HFFc6 (cell line): ENCODE data around the gene ABHD10. TPM values are rescaled to one million over a fixed set of nuclear protein-coding genes. Genes with fewer than 3 reads are reported as not detected.

Source experiments
- DNase-seq: peaks from one replicate; pipeline ENCODE4 v3.0.0-alpha.2; 2018
- H3K27ac Mint-ChIP-seq: 2 replicates; pipeline ENCODE4 v1.8.0; 2020; ENCODE audit warnings: mild to moderate bottlenecking, mixed read lengths
- H3K27me3 Mint-ChIP-seq: 2 replicates; pipeline ENCODE4 v1.8.0; 2021; ENCODE audit warnings: mild to moderate bottlenecking, moderate library complexity, mixed read lengths; ENCODE audit not compliant: insufficient read depth
- H3K36me3 Mint-ChIP-seq: 2 replicates; pipeline ENCODE4 v1.8.0; 2021; ENCODE audit warnings: low read depth, mixed read lengths
- H3K4me1 Mint-ChIP-seq: 2 replicates; pipeline ENCODE4 v1.8.0; 2020; ENCODE audit warnings: low read depth, mixed read lengths
- H3K4me3 Mint-ChIP-seq: 2 replicates; pipeline ENCODE4 v1.8.0; 2020; ENCODE audit warnings: mild to moderate bottlenecking, moderate library complexity, mixed read lengths
- H3K9me3 Mint-ChIP-seq: 2 replicates; pipeline ENCODE4 v1.8.0; 2020; ENCODE audit warnings: mild to moderate bottlenecking, mixed read lengths
- total RNA-seq, 6 experiments: library from RNA; stranded (reverse); fragmentation: NEBNext Ultra II Directional; extraction: Animal tissue kit (Norgen Biotek cat#: 25700); gene quantifications; 2 replicates in 1 of 6; 3 replicates in 5 of 6; pipeline ENCODE4 v1.2.3, GENCODE V29; 2021
- TF ChIP-seq, protein P1 (sequence below): fragments of 200-600 bp; sonication (generic); IDR thresholded peaks from 2 replicates; pipeline ENCODE4 v1.5.0; 2021; ENCODE audit warnings: antibody characterized with exemption, mild to moderate bottlenecking

ABHD10 gene
- total RNA-seq, 6 experiments from 2014 or later, result 39.5 to 44.5 (median 41.3) TPM

- Mint-ChIP-seq H3K4me1 (peaks cover 13% of the 10 kb centered on the region), H3K27ac (no peak overlapping the region), H3K36me3 (peaks cover 8% of the 10 kb centered on the region; the same call in 1 of the 2 replicates), H3K27me3 (no peaks in the 10 kb centered on the region), H3K9me3 (no peaks in the 10 kb centered on the region), H3K4me3 (no peak overlapping the region)
- DNase-seq, result no peak
- TF ChIP-seq, protein P1, sequence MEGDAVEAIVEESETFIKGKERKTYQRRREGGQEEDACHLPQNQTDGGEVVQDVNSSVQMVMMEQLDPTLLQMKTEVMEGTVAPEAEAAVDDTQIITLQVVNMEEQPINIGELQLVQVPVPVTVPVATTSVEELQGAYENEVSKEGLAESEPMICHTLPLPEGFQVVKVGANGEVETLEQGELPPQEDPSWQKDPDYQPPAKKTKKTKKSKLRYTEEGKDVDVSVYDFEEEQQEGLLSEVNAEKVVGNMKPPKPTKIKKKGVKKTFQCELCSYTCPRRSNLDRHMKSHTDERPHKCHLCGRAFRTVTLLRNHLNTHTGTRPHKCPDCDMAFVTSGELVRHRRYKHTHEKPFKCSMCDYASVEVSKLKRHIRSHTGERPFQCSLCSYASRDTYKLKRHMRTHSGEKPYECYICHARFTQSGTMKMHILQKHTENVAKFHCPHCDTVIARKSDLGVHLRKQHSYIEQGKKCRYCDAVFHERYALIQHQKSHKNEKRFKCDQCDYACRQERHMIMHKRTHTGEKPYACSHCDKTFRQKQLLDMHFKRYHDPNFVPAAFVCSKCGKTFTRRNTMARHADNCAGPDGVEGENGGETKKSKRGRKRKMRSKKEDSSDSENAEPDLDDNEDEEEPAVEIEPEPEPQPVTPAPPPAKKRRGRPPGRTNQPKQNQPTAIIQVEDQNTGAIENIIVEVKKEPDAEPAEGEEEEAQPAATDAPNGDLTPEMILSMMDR, result no peak
These were observed 14.2 kb downstream of the ABHD10 start for GRCh38 chr3:111993038-111993437.

GRCh38 chr3:111998636-111999483, 20.0 kb downstream of the ABHD10 start, which contains the start of gene TAGLN3:
Gene TAGLN3, plus strand, starts transcription at chr3:111998922. Its CDS starts 501 bp downstream, at chr3:111999423.
- H3K9me3 Mint-ChIP-seq, result no peaks in the 10 kb centered on the region
- no peak for DNase-seq
- TF ChIP-seq, protein P1, result no peak
- no peaks in the 10 kb centered on the region; the same call in 1 of the 2 replicates for H3K27me3 Mint-ChIP-seq
- H3K36me3 Mint-ChIP-seq, result no peaks in the 10 kb centered on the region
- H3K4me3 Mint-ChIP-seq, result peak within 1 kb of the TSS; percentile 90
- H3K27ac Mint-ChIP-seq, result no peak within 1 kb of the TSS
- H3K4me1 Mint-ChIP-seq, result peaks cover 57% of the 10 kb centered on the region

GRCh38 chr3:111999484-112000324, 20.9 kb downstream of the ABHD10 start:
- Mint-ChIP-seq H3K4me1 (peaks cover 65% of the 10 kb centered on the region), H3K27ac (no peak overlapping the region), H3K9me3 (no peaks in the 10 kb centered on the region), H3K36me3 (no peaks in the 10 kb centered on the region), H3K4me3 (peak overlapping the region; percentile 90), H3K27me3 (no peaks in the 10 kb centered on the region; the same call in 1 of the 2 replicates)
- no peak for DNase-seq
- TF ChIP-seq, protein P1, result no peak

- peaks cover 70% of the 10 kb centered on the region for H3K4me1 Mint-ChIP-seq
These were observed 21.5 kb downstream of the ABHD10 start for GRCh38 chr3:112000367-112000771.

DNA sequence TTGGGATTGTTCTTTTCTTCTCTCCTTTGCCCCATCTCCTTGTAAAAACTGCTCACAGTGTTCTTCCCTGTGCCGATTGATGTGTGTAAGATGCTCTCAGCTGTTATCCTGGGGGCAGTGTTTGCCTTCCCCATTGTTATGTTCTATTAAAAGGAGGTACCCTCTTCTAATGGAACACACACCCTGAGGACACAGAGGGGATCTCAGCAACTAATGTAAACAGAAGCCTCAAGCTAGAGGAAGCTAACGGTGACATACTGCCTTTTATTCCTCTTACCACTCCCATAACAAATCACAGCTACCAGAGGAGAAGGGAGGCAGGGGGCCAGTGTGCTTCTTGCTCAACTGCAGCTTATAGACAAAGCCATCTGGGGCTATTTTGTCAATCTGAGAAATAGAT, 22.1 kb downstream of the ABHD10 start:
- Mint-ChIP-seq H3K4me3 (no peak overlapping the region), H3K36me3 (no peaks in the 10 kb centered on the region), H3K4me1 (peaks cover 69% of the 10 kb centered on the region), H3K27me3 (no peaks in the 10 kb centered on the region; the same call in 1 of the 2 replicates), H3K27ac (no peak overlapping the region), H3K9me3 (no peaks in the 10 kb centered on the region)
- DNase-seq, result no peak
- TF ChIP-seq, protein P1, result no peak

More at GRCh38 chr3:112000367-112000771, 21.5 kb downstream of the ABHD10 start:
- Mint-ChIP-seq H3K36me3 (no peaks in the 10 kb centered on the region), H3K9me3 (no peaks in the 10 kb centered on the region), H3K27ac (no peak overlapping the region), H3K4me3 (no peak overlapping the region), H3K27me3 (no peaks in the 10 kb centered on the region; the same call in 1 of the 2 replicates)
- no peak for DNase-seq
- TF ChIP-seq, protein P1, result no peak
